Measurements from ENCODE around the gene IGF1R.

The IGF1R gene

DNA sequence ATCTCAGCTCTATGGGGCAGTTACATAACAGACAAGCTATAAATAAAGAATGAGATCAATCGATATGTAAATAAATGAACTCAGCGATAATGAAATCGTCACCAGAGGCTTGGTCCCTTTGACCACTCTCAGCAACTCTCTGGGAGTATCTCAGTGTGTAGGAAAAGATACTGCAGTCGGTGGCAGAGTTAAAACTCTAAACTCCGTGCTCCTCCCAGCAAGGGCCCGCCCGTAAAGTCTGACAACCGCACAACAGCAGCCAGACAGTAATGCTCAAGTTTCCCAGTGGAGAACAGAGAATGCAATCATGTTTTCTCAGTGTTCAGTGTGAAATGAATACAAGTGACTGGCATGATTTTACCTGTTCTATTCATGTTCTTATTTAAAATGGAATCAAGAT lies 28.3 kb upstream of the IGF1R start:
- Histone ChIP-seq H4K20me1 (ENCODE audit: low read depth, low read length) (0 out of 2 replicates have a peak, but pooled peaks cover 4% of the 10 kb centered on the region), H3K9ac (ENCODE audit: low read length) (no peak overlapping the region), H3K27ac (ENCODE audit: low read depth, low read length) (no peak overlapping the region), H3K4me2 (ENCODE audit: low read depth, low read length, poor library complexity, severe bottlenecking) (no peak overlapping the region), H3K79me2 (ENCODE audit: insufficient read depth, low read length) (no peaks in the 10 kb centered on the region), H3F3A (ENCODE audit: insufficient read depth) (no peaks in the 10 kb centered on the region), H3K27me3 (ENCODE audit: low read length) (no peaks in the 10 kb centered on the region), H3K9me3 (ENCODE audit: insufficient read depth, low read length) (no peaks in the 10 kb centered on the region), H3K9me2 (replicated peaks; ENCODE audit: insufficient read depth, low read length) (no peaks in the 10 kb centered on the region), H3K4me3 (ENCODE audit: insufficient read depth, low read length, poor library complexity, severe bottlenecking) (no peak overlapping the region), H3K36me3 (ENCODE audit: low read length) (no peaks in the 10 kb centered on the region), H2AFZ (ENCODE audit: low read depth, low read length, severe bottlenecking) (no peak overlapping the region)
- TF ChIP-seq CTCF (IDR thresholded peaks at IDR 0.05; ENCODE audit: insufficient read depth, low read length, poor library complexity, severe bottlenecking) (no peak), EZH2phosphoT487 (conservative IDR thresholded peaks at IDR 0.05; ENCODE audit: low read length) (no peak)

DNA sequence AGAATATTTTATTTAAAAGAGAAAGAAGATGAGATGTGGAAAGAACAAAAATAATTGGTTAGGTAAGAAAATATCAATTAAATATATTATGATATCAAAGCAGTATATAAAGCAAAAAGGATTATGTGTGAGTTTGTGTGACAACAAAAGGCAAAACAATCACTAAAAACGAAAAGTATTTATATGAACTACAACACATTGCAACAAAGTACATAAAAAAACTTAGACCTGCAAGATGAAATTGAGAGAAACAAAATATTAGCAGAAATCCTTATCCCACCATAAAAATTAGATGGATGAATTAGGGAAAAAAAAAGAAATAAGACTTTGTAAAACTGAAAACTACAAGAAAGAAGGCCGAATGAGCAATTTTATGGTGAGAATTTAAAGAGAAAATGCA lies 27.3 kb upstream of the IGF1R start:
- no peaks in the 10 kb centered on the region for H3K27me3 ChIP-seq (ENCODE audit: low read length)
- H3K4me2 ChIP-seq (ENCODE audit: low read depth, low read length, poor library complexity, severe bottlenecking): no peak overlapping the region
- H3K4me3 ChIP-seq (ENCODE audit: insufficient read depth, low read length, poor library complexity, severe bottlenecking): no peak overlapping the region
- no peak overlapping the region for H3K9ac ChIP-seq (ENCODE audit: low read length)
- H4K20me1 ChIP-seq (ENCODE audit: low read depth, low read length): 0 out of 2 replicates have a peak, but pooled peaks cover 4% of the 10 kb centered on the region
- TF ChIP-seq CTCF (IDR thresholded peaks at IDR 0.05; ENCODE audit: insufficient read depth, low read length, poor library complexity, severe bottlenecking) (no peak), EZH2phosphoT487 (conservative IDR thresholded peaks at IDR 0.05; ENCODE audit: low read length) (no peak)
- no peak overlapping the region for H2AFZ ChIP-seq (ENCODE audit: low read depth, low read length, severe bottlenecking)
- no peak overlapping the region for H3K27ac ChIP-seq (ENCODE audit: low read depth, low read length)
- no peaks in the 10 kb centered on the region for H3K36me3 ChIP-seq (ENCODE audit: low read length)
- no peaks in the 10 kb centered on the region for H3K9me3 ChIP-seq (ENCODE audit: insufficient read depth, low read length)
- H3K9me2 ChIP-seq (replicated peaks; ENCODE audit: insufficient read depth, low read length): no peaks in the 10 kb centered on the region
- no peaks in the 10 kb centered on the region for H3F3A ChIP-seq (ENCODE audit: insufficient read depth)
- no peaks in the 10 kb centered on the region for H3K79me2 ChIP-seq (ENCODE audit: insufficient read depth, low read length)

DNA sequence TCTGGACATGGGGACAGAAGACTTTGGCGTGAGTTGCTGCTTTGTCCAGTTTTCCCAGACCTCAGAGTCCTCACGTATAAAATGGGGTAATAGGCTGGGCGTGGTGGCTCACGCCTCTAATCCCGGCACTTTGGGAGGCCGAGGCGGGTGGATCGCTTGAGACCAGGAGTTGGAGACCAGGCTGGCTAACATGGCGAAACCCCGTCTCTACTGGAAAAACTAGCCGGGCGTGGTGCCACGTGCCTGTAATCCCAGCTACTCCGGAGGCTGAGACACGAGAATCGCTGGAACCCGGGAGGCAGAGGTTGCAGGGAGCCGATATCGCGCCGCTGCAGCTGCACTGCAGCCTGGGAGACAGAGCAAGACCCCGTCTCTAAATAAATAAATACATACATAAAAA lies 22.7 kb upstream of the IGF1R start:
- Histone ChIP-seq H4K20me1 (ENCODE audit: low read depth, low read length) (0 out of 2 replicates have a peak, but pooled peaks cover 4% of the 10 kb centered on the region), H2AFZ (ENCODE audit: low read depth, low read length, severe bottlenecking) (no peak overlapping the region), H3K36me3 (ENCODE audit: low read length) (no peaks in the 10 kb centered on the region), H3K4me3 (ENCODE audit: insufficient read depth, low read length, poor library complexity, severe bottlenecking) (no peak overlapping the region), H3F3A (ENCODE audit: insufficient read depth) (no peaks in the 10 kb centered on the region), H3K9me2 (replicated peaks; ENCODE audit: insufficient read depth, low read length) (no peaks in the 10 kb centered on the region), H3K79me2 (ENCODE audit: insufficient read depth, low read length) (no peaks in the 10 kb centered on the region), H3K27me3 (ENCODE audit: low read length) (no peaks in the 10 kb centered on the region), H3K27ac (ENCODE audit: low read depth, low read length) (no peak overlapping the region), H3K9ac (ENCODE audit: low read length) (no peak overlapping the region), H3K4me2 (ENCODE audit: low read depth, low read length, poor library complexity, severe bottlenecking) (no peak overlapping the region), H3K9me3 (ENCODE audit: insufficient read depth, low read length) (no peaks in the 10 kb centered on the region)
- TF ChIP-seq EZH2phosphoT487 (conservative IDR thresholded peaks at IDR 0.05; ENCODE audit: low read length): no peak
- no peak for TF ChIP-seq CTCF (IDR thresholded peaks at IDR 0.05; ENCODE audit: insufficient read depth, low read length, poor library complexity, severe bottlenecking)
